ENCODE results near the gene ENPP3. TPM values are rescaled to one million over a fixed set of nuclear protein-coding genes. Genes with fewer than 3 reads are reported as not detected.
A peak's percentile ranks its signal among the peaks of the same experiment; 100 is the strongest.

ENPP3 gene
- total and polyA plus RNA-seq, 2 of the 13 experiments (the other 11 are each of a cell fraction or from before 2014, with no cell fraction given) = 40.0 to 75.4 TPM

DNA sequence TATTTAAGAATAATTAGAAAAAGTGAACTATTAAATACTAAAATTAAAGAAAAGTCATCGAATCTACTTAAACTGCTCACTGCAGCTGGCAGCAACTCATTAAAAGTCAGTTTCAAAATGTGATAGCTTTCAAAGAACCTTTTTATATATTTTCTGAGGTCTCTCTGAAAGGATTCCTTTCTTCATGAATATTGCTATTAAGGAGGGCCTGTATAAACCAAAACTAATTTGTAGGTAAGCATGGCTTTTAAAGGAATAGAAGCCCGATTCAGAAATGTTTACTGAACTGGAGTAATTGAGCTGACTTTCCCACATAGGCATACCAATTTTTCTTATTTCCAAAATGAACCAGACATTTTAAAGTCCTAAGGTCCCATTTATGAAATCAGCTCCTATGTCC, 129.5 kb downstream of the ENPP3 start:
- Histone ChIP-seq H3K27me3 (ENCODE audit: control insufficient read depth in 1 of 2, insufficient read depth in 2 of 2, low read length in 2 of 2) (no peaks in the 10 kb centered on the region), H3K27ac (ENCODE audit: extremely low read length, insufficient read depth, low read length) (peak overlapping the region; percentile 77), H3K4me3 (replicated peaks in 1 of 3; ENCODE audit: insufficient read depth in 1 of 3, low read depth in 2 of 3, low read length in 3 of 3) (no peak overlapping the region), H3K4me2 (ENCODE audit: low read depth, low read length) (peak overlapping the region; percentile 47), H3K79me2 (ENCODE audit: insufficient read depth, low read length) (no peaks in the 10 kb centered on the region), H3K9ac (ENCODE audit: insufficient read depth, low read depth, low read length) (peak overlapping the region; percentile 19; the same call in 1 of the 2 replicates), H3K36me3 (replicated peaks in 1 of 2; ENCODE audit: control insufficient read depth in 1 of 2, insufficient read depth in 2 of 2, low read length in 2 of 2) (no peaks in the 10 kb centered on the region), H4K20me1 (ENCODE audit: insufficient read depth, low read length) (no peaks in the 10 kb centered on the region), H2AFZ (ENCODE audit: low read length) (no peak overlapping the region), H3K4me1 (ENCODE audit: insufficient read depth, low read length) (peaks cover 92% of the 10 kb centered on the region), H3K9me3 (ENCODE audit: low read length) (no peaks in the 10 kb centered on the region)
- CTCF ChIA-PET (ENCODE audit: low intra/inter-chr PET ratio, low total read pairs) = no interaction called here
- no peak for DNase-seq (ENCODE audit: low spot score)
- in situ Hi-C loops (cut with HindIII; ENCODE audit: extremely low pct_ligation_motif_present, low pct_unique_long_range_greater_than_20kb) (no loop called here), intact Hi-C loops (cut with micrococcal nuclease; ENCODE audit: unreplicated experiment) (loop anchor here (5.0 kb wide), 2 partner anchors 41 to 131 kb away; partner anchors contain the start of gene ENPP1)
- WGBS (ENCODE audit: low lambda C conversion rate) = 37% methylated on average over 2 of the region's 2 CpGs
- POLR2A ChIA-PET = interaction anchor here (1.1 to 3.6 kb wide), 5 partner anchors 10 to 185 kb away, joined by 3 to 38 read pairs (median 5); no protein-coding TSS in a partner anchor
- TF ChIP-seq, protein P1, sequence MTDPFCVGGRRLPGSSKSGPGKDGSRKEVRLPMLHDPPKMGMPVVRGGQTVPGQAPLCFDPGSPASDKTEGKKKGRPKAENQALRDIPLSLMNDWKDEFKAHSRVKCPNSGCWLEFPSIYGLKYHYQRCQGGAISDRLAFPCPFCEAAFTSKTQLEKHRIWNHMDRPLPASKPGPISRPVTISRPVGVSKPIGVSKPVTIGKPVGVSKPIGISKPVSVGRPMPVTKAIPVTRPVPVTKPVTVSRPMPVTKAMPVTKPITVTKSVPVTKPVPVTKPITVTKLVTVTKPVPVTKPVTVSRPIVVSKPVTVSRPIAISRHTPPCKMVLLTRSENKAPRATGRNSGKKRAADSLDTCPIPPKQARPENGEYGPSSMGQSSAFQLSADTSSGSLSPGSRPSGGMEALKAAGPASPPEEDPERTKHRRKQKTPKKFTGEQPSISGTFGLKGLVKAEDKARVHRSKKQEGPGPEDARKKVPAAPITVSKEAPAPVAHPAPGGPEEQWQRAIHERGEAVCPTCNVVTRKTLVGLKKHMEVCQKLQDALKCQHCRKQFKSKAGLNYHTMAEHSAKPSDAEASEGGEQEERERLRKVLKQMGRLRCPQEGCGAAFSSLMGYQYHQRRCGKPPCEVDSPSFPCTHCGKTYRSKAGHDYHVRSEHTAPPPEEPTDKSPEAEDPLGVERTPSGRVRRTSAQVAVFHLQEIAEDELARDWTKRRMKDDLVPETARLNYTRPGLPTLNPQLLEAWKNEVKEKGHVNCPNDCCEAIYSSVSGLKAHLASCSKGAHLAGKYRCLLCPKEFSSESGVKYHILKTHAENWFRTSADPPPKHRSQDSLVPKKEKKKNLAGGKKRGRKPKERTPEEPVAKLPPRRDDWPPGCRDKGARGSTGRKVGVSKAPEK (CRISPR knock-in tag; IDR thresholded peaks at IDR 0.05; ENCODE audit: borderline replicate concordance) = no peak
- no peak for TF ChIP-seq NFKBIZ (CRISPR knock-in tag; IDR thresholded peaks at IDR 0.05)
- peak; percentile 65; the same call in 1 of the 2 replicates for TF ChIP-seq ELF4 (CRISPR knock-in tag; IDR thresholded peaks at IDR 0.05; ENCODE audit: borderline replicate concordance)
- no peak for ATAC-seq
- FAIRE-seq = no peak
- BruUV-seq (replicated peaks) = no TSS peak

DNA sequence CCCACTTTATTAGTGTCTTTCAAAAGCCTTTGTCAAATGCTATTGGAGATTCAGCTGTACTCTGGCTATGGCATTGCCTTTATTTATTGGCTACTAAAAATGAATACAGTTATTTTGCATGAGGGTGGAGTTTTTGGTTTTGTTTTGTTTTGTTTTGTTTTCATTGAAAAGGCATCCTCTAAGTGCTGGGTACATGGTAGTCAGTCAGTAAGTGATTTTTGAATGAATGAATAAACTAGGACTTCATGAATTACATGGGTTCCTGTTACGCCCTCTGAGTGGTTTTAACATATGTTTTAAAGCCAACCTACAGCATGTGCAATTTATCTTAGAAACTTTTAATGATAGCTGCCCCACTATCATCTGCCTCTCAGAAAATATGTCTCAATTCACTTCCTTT, 131.9 kb downstream of the ENPP3 start:
- Histone ChIP-seq H2AFZ (ENCODE audit: low read length) (no peak overlapping the region), H3K9me3 (ENCODE audit: low read length) (no peaks in the 10 kb centered on the region), H3K9ac (ENCODE audit: insufficient read depth, low read depth, low read length) (no peak overlapping the region), H3K27me3 (ENCODE audit: control insufficient read depth in 1 of 2, insufficient read depth in 2 of 2, low read length in 2 of 2) (no peaks in the 10 kb centered on the region), H3K4me2 (ENCODE audit: low read depth, low read length) (peak overlapping the region; percentile 63; the same call in 1 of the 2 replicates), H3K36me3 (replicated peaks in 1 of 2; ENCODE audit: control insufficient read depth in 1 of 2, insufficient read depth in 2 of 2, low read length in 2 of 2) (no peaks in the 10 kb centered on the region), H4K20me1 (ENCODE audit: insufficient read depth, low read length) (no peaks in the 10 kb centered on the region), H3K27ac (ENCODE audit: extremely low read length, insufficient read depth, low read length) (peak overlapping the region; percentile 80), H3K79me2 (ENCODE audit: insufficient read depth, low read length) (no peaks in the 10 kb centered on the region), H3K4me3 (replicated peaks in 1 of 3; ENCODE audit: insufficient read depth in 1 of 3, low read depth in 2 of 3, low read length in 3 of 3) (no peak overlapping the region), H3K4me1 (ENCODE audit: insufficient read depth, low read length) (peaks cover 85% of the 10 kb centered on the region)
- TF ChIP-seq, protein P2, sequence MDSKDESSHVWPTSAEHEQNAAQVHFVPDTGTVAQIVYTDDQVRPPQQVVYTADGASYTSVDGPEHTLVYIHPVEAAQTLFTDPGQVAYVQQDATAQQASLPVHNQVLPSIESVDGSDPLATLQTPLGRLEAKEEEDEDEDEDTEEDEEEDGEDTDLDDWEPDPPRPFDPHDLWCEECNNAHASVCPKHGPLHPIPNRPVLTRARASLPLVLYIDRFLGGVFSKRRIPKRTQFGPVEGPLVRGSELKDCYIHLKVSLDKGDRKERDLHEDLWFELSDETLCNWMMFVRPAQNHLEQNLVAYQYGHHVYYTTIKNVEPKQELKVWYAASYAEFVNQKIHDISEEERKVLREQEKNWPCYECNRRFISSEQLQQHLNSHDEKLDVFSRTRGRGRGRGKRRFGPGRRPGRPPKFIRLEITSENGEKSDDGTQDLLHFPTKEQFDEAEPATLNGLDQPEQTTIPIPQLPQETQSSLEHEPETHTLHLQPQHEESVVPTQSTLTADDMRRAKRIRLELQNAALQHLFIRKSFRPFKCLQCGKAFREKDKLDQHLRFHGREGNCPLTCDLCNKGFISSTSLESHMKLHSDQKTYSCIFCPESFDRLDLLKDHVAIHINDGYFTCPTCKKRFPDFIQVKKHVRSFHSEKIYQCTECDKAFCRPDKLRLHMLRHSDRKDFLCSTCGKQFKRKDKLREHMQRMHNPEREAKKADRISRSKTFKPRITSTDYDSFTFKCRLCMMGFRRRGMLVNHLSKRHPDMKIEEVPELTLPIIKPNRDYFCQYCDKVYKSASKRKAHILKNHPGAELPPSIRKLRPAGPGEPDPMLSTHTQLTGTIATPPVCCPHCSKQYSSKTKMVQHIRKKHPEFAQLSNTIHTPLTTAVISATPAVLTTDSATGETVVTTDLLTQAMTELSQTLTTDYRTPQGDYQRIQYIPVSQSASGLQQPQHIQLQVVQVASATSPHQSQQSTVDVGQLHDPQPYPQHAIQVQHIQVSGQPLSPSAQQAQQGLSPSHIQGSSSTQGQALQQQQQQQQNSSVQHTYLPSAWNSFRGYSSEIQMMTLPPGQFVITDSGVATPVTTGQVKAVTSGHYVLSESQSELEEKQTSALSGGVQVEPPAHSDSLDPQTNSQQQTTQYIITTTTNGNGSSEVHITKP (CRISPR knock-in tag; IDR thresholded peaks at IDR 0.05; ENCODE audit: low read depth) = no peak
- TF ChIP-seq SALL2 (CRISPR knock-in tag; IDR thresholded peaks at IDR 0.05) = no peak
- TF ChIP-seq SNAPC2 (CRISPR knock-in tag; IDR thresholded peaks at IDR 0.05) = 0 out of 2 replicates have a peak, but pooled peaks have one; percentile 14
- no peak for TF ChIP-seq ZNF468 (CRISPR knock-in tag; IDR thresholded peaks at IDR 0.05)
- no peak for TF ChIP-seq CENPX (CRISPR knock-in tag; IDR thresholded peaks at IDR 0.05)
- in situ Hi-C loops (cut with HindIII; ENCODE audit: extremely low pct_ligation_motif_present, low pct_unique_long_range_greater_than_20kb) (no loop called here), intact Hi-C loops (cut with micrococcal nuclease; ENCODE audit: unreplicated experiment) (loop anchor here (2.0 to 5.0 kb wide), 3 partner anchors 14 to 128 kb away; partner anchors contain the start of gene ENPP1)
- FAIRE-seq (no peak), ATAC-seq (no peak), DNase-seq (ENCODE audit: low spot score) (no peak)
- 100% methylated on average over 1 of the region's 1 CpG for WGBS (ENCODE audit: low lambda C conversion rate)
- ChIA-PET CTCF (ENCODE audit: low intra/inter-chr PET ratio, low total read pairs) (no interaction called here), POLR2A (no interaction called here)
- BruUV-seq (replicated peaks) = no TSS peak
